ENCODE results near the gene SLC17A2.

- TF ChIP-seq, protein P1, sequence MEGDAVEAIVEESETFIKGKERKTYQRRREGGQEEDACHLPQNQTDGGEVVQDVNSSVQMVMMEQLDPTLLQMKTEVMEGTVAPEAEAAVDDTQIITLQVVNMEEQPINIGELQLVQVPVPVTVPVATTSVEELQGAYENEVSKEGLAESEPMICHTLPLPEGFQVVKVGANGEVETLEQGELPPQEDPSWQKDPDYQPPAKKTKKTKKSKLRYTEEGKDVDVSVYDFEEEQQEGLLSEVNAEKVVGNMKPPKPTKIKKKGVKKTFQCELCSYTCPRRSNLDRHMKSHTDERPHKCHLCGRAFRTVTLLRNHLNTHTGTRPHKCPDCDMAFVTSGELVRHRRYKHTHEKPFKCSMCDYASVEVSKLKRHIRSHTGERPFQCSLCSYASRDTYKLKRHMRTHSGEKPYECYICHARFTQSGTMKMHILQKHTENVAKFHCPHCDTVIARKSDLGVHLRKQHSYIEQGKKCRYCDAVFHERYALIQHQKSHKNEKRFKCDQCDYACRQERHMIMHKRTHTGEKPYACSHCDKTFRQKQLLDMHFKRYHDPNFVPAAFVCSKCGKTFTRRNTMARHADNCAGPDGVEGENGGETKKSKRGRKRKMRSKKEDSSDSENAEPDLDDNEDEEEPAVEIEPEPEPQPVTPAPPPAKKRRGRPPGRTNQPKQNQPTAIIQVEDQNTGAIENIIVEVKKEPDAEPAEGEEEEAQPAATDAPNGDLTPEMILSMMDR (IDR thresholded peaks at IDR 0.05) = no peak
- TF ChIP-seq EZH2 (IDR thresholded peaks at IDR 0.05; ENCODE audit: borderline replicate concordance, insufficient read depth, low read depth, low read length, poor library complexity, severe bottlenecking) = no peak
These were observed 36.2 kb upstream of the SLC17A2 start for GRCh38 chr6:25966711-25967110.
